Neural cell (in vitro differentiated cells): Measurements from ENCODE around the gene AGPS. TPM values are rescaled to one million over a fixed set of nuclear protein-coding genes. Genes with fewer than 3 reads are reported as not detected.

ENCODE experiments used
- H2AFZ ChIP-seq: fragments of 200-600, 300-800 bp; sonication (generic), shearing (Covaris generic); 2 replicates; pipeline ENCODE4 v1.6.0; 2014; ENCODE audit warnings: low read depth, mild to moderate bottlenecking, antibody characterized with exemption, low read length, moderate library complexity
- H3F3A ChIP-seq: fragments of 200-600 bp; shearing (Covaris generic); 2 replicates; pipeline ENCODE4 v1.6.1; 2016; ENCODE audit warnings: mild to moderate bottlenecking, moderate library complexity, mixed read lengths, antibody characterized with exemption, low read length; ENCODE audit not compliant: insufficient read depth, poor library complexity, severe bottlenecking
- H3K27ac ChIP-seq: fragments of 200-600, 300-800 bp; sonication (generic), shearing (Covaris generic); 2 replicates; pipeline ENCODE4 v1.5.1; 2014; ENCODE audit warnings: mild to moderate bottlenecking, low read length, moderate library complexity
- H3K27me3 ChIP-seq: fragments of 300-800, 200-600 bp; sonication (generic), shearing (Covaris generic); 2 replicates; pipeline ENCODE4 v1.6.0; 2014; ENCODE audit warnings: mild to moderate bottlenecking, low read depth, low read length, moderate library complexity; ENCODE audit not compliant: insufficient read depth
- H3K36me3 ChIP-seq: fragments of 300-800, 200-600 bp; sonication (generic), shearing (Covaris generic); 2 replicates; pipeline ENCODE4 v1.5.1; 2014; ENCODE audit warnings: mild to moderate bottlenecking, antibody characterized with exemption, low read length, moderate library complexity; ENCODE audit not compliant: insufficient read depth
- H3K4me2 ChIP-seq: fragments of 300-800, 200-600 bp; sonication (generic), shearing (Covaris generic); 2 replicates; pipeline ENCODE4 v1.6.0; 2014; ENCODE audit warnings: mild to moderate bottlenecking, low read length
- H3K4me3 ChIP-seq: fragments of 300-800, 200-600 bp; sonication (generic), shearing (Covaris generic); 2 replicates; pipeline ENCODE4 v1.5.1; 2014; ENCODE audit warnings: mild to moderate bottlenecking, low read length, moderate library complexity
- H3K79me2 ChIP-seq: fragments of 200-600 bp; shearing (Covaris generic); replicated peaks from 2 replicates; pipeline ENCODE4 v1.6.0; 2014; ENCODE audit warnings: mild to moderate bottlenecking, low read length, moderate library complexity; ENCODE audit not compliant: insufficient read depth
- H3K9ac ChIP-seq: fragments of 300-800, 200-600 bp; sonication (generic), shearing (Covaris generic); 2 replicates; pipeline ENCODE4 v1.6.1; 2016; ENCODE audit warnings: mild to moderate bottlenecking, low read length, mixed read lengths
- H3K9me2 ChIP-seq: fragments of 200-600 bp; shearing (Covaris generic); 2 replicates; pipeline ENCODE4 v1.6.1; 2016; ENCODE audit warnings: mild to moderate bottlenecking, low read length, mixed read lengths; ENCODE audit not compliant: insufficient read depth
- H3K9me3 ChIP-seq: fragments of 200-600, 300-800 bp; sonication (generic), shearing (Covaris generic); 2 replicates; pipeline ENCODE4 v1.6.1; 2016; ENCODE audit warnings: mild to moderate bottlenecking, mixed run types, low read length, moderate library complexity, mixed read lengths
- H4K20me1 ChIP-seq: fragments of 200-600 bp; shearing (Covaris generic); 2 replicates; pipeline ENCODE4 v1.6.1; 2016; ENCODE audit warnings: mild to moderate bottlenecking, mixed run types; ENCODE audit not compliant: insufficient read depth
- CTCF ChIP-seq: fragments of 450-650 bp; IDR thresholded peaks from 2 replicates; pipeline ENCODE4 v1.5.1; 2014; ENCODE audit warnings: antibody characterized with exemption, mild to moderate bottlenecking, moderate library complexity; ENCODE audit not compliant: poor library complexity, severe bottlenecking
- EP300 ChIP-seq: fragments of 450-650 bp; conservative IDR thresholded peaks from 2 replicates; pipeline ENCODE4 v1.6.1; 2014; ENCODE audit warnings: antibody characterized with exemption, mild to moderate bottlenecking, moderate library complexity; ENCODE audit not compliant: poor library complexity, severe bottlenecking
- EZH2 ChIP-seq: fragments of 200-600, 300-800 bp; shearing (Covaris generic), sonication (generic); IDR thresholded peaks from 2 replicates; pipeline ENCODE4 v1.6.1; 2014; ENCODE audit warnings: antibody characterized with exemption, low read length, borderline replicate concordance, mild to moderate bottlenecking; ENCODE audit not compliant: insufficient read depth, poor library complexity, severe bottlenecking
- MXI1 ChIP-seq: fragments of 450-650 bp; conservative IDR thresholded peaks from 2 replicates; pipeline ENCODE4 v1.6.1; 2014; ENCODE audit warnings: antibody characterized with exemption, mild to moderate bottlenecking; ENCODE audit not compliant: poor library complexity, severe bottlenecking
- POLR2AphosphoS5 ChIP-seq: IDR thresholded peaks from 2 replicates; pipeline ENCODE4 v1.6.1; 2012
- RAD21 ChIP-seq: fragments of 450-650 bp; conservative IDR thresholded peaks from 2 replicates; pipeline ENCODE4 v1.6.1; 2014; ENCODE audit warnings: antibody characterized with exemption, mild to moderate bottlenecking, moderate library complexity
- REST ChIP-seq: IDR thresholded peaks from 2 replicates; pipeline ENCODE4 v1.6.1; 2012; ENCODE audit warnings: borderline replicate concordance
- SMC3 ChIP-seq: fragments of 450-650 bp; conservative IDR thresholded peaks from 2 replicates; pipeline ENCODE4 v1.6.1; 2014; ENCODE audit warnings: antibody characterized with exemption, mild to moderate bottlenecking, moderate library complexity; ENCODE audit not compliant: poor library complexity
- TAF1 ChIP-seq: IDR thresholded peaks from 2 replicates; pipeline ENCODE4 v1.6.1; 2012; ENCODE audit warnings: low read depth
- polyA plus RNA-seq: library from polyadenylated mRNA; depleted of rRNA; stranded (reverse); fragments of >200 nt; gene quantifications from 2 replicates; pipeline ENCODE4 v1.2.3, GENCODE V29; 2014

Gene AGPS
- polyA plus RNA-seq, 1 donor from 2014 or later, result 31.0 TPM

DNA sequence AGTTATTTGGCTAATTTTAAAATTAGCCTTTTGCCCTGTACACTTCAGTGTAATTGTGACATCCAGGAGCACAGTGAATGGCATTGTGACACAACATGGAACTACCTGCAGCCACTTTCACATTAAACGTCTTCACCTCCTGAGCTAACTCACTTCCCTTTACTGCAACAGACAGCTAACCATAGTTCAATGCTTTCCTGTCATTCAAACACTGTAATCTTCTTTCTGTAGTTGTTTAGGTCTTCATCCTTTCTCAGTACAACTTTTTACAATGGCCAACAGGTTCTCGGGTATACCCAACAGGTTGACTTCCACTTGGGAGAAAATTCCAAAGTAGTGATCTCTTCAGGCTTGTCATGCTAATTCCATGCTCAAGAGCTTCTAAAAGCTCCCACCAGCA is 8.6 kb upstream of the AGPS start:
- H3K9me2 ChIP-seq, result no peaks in the 10 kb centered on the region
- no peak overlapping the region for H3K9ac ChIP-seq
- no peak for TF ChIP-seq EP300
- no peak for TF ChIP-seq MXI1
- no peak for TF ChIP-seq TAF1
- no peak for TF ChIP-seq REST
- TF ChIP-seq RAD21, result no peak
- no peak for TF ChIP-seq POLR2AphosphoS5
- TF ChIP-seq SMC3, result no peak
- TF ChIP-seq CTCF, result no peak
- TF ChIP-seq EZH2, result no peak
- H3K27me3 ChIP-seq, result no peaks in the 10 kb centered on the region
- H2AFZ ChIP-seq, result no peak overlapping the region
- no peaks in the 10 kb centered on the region for H3K9me3 ChIP-seq
- H3K27ac ChIP-seq, result no peak overlapping the region
- no peaks in the 10 kb centered on the region for H3F3A ChIP-seq
- no peak overlapping the region for H3K4me2 ChIP-seq
- no peaks in the 10 kb centered on the region for H3K79me2 ChIP-seq
- H3K4me3 ChIP-seq, result no peak overlapping the region
- H4K20me1 ChIP-seq, result no peaks in the 10 kb centered on the region
- no peaks in the 10 kb centered on the region for H3K36me3 ChIP-seq

DNA sequence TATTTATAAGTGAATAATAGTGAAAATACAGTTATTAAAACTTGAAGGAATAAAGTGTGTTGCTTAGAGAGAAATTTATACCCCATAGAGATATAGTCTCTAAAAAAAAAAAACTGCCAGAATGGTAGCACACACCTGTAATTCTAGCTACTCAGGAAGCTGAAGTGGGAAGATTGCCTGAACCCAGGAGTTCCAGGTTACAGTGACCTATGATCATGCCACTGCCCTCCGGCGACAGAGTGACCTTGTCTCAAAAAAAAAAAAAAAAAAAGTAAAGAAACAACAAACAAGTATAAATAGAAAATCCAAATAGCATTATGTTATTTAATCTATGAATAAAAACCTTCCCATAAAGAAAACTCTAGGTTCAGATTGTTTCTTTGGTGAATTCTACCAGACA is 7.4 kb upstream of the AGPS start:
- H3K9me2 ChIP-seq, result no peaks in the 10 kb centered on the region
- H3K4me2 ChIP-seq, result no peak overlapping the region
- no peak overlapping the region for H3K27ac ChIP-seq
- TF ChIP-seq TAF1 (no peak), EP300 (no peak), RAD21 (no peak), CTCF (no peak), SMC3 (no peak), POLR2AphosphoS5 (no peak), MXI1 (no peak), EZH2 (no peak), REST (no peak)
- no peaks in the 10 kb centered on the region for H3K79me2 ChIP-seq
- no peaks in the 10 kb centered on the region for H3K36me3 ChIP-seq
- H2AFZ ChIP-seq, result no peak overlapping the region
- H3K9me3 ChIP-seq, result no peaks in the 10 kb centered on the region
- H3K27me3 ChIP-seq, result no peaks in the 10 kb centered on the region
- no peak overlapping the region for H3K4me3 ChIP-seq
- no peaks in the 10 kb centered on the region for H3F3A ChIP-seq
- H3K9ac ChIP-seq, result no peak overlapping the region
- no peaks in the 10 kb centered on the region for H4K20me1 ChIP-seq
